ENCODE data around the gene SLC49A3. TPM values are rescaled to one million over a fixed set of nuclear protein-coding genes. Genes with fewer than 3 reads are reported as not detected.

The SLC49A3 gene
- total and polyA plus RNA-seq, 10 of the 15 experiments (the other 5 are each of a cell fraction or from before 2014, with no cell fraction given) = 0.09 to 0.85 (median 0.18) TPM; not detected in 4

DNA sequence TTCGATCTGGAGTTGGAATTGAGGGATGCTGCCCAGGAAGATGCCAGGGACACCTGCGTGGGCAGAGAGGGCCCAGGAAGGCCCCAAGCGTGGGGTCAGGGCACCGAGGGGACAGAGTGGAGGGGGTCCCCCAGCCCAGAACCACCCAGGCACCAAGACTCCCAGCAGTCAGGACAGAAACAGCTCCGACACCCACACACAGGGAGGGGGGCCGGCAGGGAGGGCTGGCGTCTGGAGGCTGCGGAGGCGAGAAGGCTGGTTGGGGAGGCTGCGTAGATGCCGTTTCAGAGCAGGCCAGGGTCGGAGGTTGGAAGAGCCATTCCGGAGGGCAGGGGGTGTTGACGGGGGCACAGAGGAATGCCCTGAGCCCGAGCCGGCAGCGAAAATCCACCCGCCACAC lies 38.5 kb downstream of the SLC49A3 start:
- H3K36me3 ChIP-seq (ENCODE audit: control insufficient read depth in 2 of 2, insufficient read depth in 2 of 2, low read length in 1 of 2) = no peaks in the 10 kb centered on the region
- ChIA-PET SMC1A (ENCODE audit: uncharacterized antibody, unreplicated experiment) (no interaction called here), POLR2A (no interaction called here), RAD21 (ENCODE audit: unreplicated experiment) (no interaction called here), CTCF (no interaction called here)
- H3K9me3 ChIP-seq (replicated peaks; ENCODE audit: control insufficient read depth, insufficient read depth, low read length) = no peaks in the 10 kb centered on the region; the same call in 2 of the 3 replicates
- ATAC-seq = no peak
- no peak for FAIRE-seq
- TF ChIP-seq, protein P1, sequence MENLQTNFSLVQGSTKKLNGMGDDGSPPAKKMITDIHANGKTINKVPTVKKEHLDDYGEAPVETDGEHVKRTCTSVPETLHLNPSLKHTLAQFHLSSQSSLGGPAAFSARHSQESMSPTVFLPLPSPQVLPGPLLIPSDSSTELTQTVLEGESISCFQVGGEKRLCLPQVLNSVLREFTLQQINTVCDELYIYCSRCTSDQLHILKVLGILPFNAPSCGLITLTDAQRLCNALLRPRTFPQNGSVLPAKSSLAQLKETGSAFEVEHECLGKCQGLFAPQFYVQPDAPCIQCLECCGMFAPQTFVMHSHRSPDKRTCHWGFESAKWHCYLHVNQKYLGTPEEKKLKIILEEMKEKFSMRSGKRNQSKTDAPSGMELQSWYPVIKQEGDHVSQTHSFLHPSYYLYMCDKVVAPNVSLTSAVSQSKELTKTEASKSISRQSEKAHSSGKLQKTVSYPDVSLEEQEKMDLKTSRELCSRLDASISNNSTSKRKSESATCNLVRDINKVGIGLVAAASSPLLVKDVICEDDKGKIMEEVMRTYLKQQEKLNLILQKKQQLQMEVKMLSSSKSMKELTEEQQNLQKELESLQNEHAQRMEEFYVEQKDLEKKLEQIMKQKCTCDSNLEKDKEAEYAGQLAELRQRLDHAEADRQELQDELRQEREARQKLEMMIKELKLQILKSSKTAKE (IDR thresholded peaks at IDR 0.05; ENCODE audit: low read depth, poor library complexity, severe bottlenecking) = no peak
- no peak for TF ChIP-seq ATF7 (IDR thresholded peaks at IDR 0.05; ENCODE audit: low read depth)
- TF ChIP-seq, protein P2, sequence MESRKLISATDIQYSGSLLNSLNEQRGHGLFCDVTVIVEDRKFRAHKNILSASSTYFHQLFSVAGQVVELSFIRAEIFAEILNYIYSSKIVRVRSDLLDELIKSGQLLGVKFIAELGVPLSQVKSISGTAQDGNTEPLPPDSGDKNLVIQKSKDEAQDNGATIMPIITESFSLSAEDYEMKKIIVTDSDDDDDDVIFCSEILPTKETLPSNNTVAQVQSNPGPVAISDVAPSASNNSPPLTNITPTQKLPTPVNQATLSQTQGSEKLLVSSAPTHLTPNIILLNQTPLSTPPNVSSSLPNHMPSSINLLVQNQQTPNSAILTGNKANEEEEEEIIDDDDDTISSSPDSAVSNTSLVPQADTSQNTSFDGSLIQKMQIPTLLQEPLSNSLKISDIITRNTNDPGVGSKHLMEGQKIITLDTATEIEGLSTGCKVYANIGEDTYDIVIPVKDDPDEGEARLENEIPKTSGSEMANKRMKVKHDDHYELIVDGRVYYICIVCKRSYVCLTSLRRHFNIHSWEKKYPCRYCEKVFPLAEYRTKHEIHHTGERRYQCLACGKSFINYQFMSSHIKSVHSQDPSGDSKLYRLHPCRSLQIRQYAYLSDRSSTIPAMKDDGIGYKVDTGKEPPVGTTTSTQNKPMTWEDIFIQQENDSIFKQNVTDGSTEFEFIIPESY (IDR thresholded peaks at IDR 0.05) = no peak
- TF ChIP-seq RB1 (IDR thresholded peaks at IDR 0.05; ENCODE audit: borderline replicate concordance) = no peak
- no peak for TF ChIP-seq NR2F1 (conservative IDR thresholded peaks at IDR 0.05)
- TF ChIP-seq, protein P3, sequence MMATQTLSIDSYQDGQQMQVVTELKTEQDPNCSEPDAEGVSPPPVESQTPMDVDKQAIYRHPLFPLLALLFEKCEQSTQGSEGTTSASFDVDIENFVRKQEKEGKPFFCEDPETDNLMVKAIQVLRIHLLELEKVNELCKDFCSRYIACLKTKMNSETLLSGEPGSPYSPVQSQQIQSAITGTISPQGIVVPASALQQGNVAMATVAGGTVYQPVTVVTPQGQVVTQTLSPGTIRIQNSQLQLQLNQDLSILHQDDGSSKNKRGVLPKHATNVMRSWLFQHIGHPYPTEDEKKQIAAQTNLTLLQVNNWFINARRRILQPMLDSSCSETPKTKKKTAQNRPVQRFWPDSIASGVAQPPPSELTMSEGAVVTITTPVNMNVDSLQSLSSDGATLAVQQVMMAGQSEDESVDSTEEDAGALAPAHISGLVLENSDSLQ (IDR thresholded peaks at IDR 0.05) = no peak
- TF ChIP-seq GABPA (IDR thresholded peaks at IDR 0.05; ENCODE audit: low read depth) = no peak
- TF ChIP-seq NFXL1 (IDR thresholded peaks at IDR 0.05; ENCODE audit: borderline replicate concordance) = no peak
- TF ChIP-seq BRCA1 (IDR thresholded peaks at IDR 0.05; ENCODE audit: low read depth, low read length) = no peak
- no peak for TF ChIP-seq SMC3 (IDR thresholded peaks at IDR 0.05; ENCODE audit: borderline replicate concordance, low read length)
- TF ChIP-seq ZNF274 (IDR thresholded peaks at IDR 0.05; ENCODE audit: insufficient read depth, insufficient read length) = no peak
- TF ChIP-seq EZH2 (IDR thresholded peaks at IDR 0.05; ENCODE audit: borderline replicate concordance, control insufficient read depth, low read depth, low read length) = no peak
- intact Hi-C loops (cut with micrococcal nuclease; ENCODE audit: unreplicated experiment) = no loop called here
- no peak overlapping the region for H3K27ac ChIP-seq (ENCODE audit: control insufficient read depth, insufficient read depth)
- no peak overlapping the region for H2AFZ ChIP-seq (ENCODE audit: control insufficient read depth, low read depth, low read length)
- no peaks in the 10 kb centered on the region for H3K79me2 ChIP-seq (ENCODE audit: control insufficient read depth, insufficient read depth, low read length)
- H3K27me3 ChIP-seq (replicated peaks in 1 of 2; ENCODE audit: control insufficient read depth in 2 of 2, insufficient read depth in 2 of 2, low read length in 1 of 2) = no peaks in the 10 kb centered on the region
- no peaks in the 10 kb centered on the region for H4K20me1 ChIP-seq (ENCODE audit: control insufficient read depth, insufficient read depth)
- no peaks in the 10 kb centered on the region for H3K4me1 ChIP-seq (ENCODE audit: control insufficient read depth, insufficient read depth, low read length)
- no peak overlapping the region for H3K9ac ChIP-seq (ENCODE audit: control insufficient read depth, insufficient read depth, low read length)
- no TSS peak for BruUV-seq (replicated peaks)
- in situ Hi-C loops (cut with MboI) = no loop called here
- H3K4me3 ChIP-seq = no peak overlapping the region
- DNase-seq (ENCODE audit: low read depth, low spot score) = no peak
- 60% methylated on average over 18 of the region's 18 CpGs for WGBS (ENCODE audit: insufficient coverage, insufficient replicate concordance, low lambda C conversion rate, missing lambda C conversion rate)
- no peak overlapping the region for H3K4me2 ChIP-seq (ENCODE audit: control insufficient read depth, insufficient read depth)

Data from GM12878 (cell line).